ENCODE results near the gene C19orf81.

C19orf81 gene

GRCh38 chr19:50668879-50669278, 19.6 kb downstream of the C19orf81 start:
- H3K4me3 ChIP-seq (ENCODE audit: low read depth, low read length), result no peak overlapping the region
- DNase-seq (ENCODE audit: low read depth), result no peak
- TF ChIP-seq MYC (IDR thresholded peaks at IDR 0.05; ENCODE audit: low read depth, low read length) (no peak), MAX (IDR thresholded peaks at IDR 0.05; ENCODE audit: low read depth, low read length) (no peak), POLR2A (IDR thresholded peaks at IDR 0.05; ENCODE audit: extremely low read depth, insufficient read length) (no peak)
- TF ChIP-seq, protein P1, sequence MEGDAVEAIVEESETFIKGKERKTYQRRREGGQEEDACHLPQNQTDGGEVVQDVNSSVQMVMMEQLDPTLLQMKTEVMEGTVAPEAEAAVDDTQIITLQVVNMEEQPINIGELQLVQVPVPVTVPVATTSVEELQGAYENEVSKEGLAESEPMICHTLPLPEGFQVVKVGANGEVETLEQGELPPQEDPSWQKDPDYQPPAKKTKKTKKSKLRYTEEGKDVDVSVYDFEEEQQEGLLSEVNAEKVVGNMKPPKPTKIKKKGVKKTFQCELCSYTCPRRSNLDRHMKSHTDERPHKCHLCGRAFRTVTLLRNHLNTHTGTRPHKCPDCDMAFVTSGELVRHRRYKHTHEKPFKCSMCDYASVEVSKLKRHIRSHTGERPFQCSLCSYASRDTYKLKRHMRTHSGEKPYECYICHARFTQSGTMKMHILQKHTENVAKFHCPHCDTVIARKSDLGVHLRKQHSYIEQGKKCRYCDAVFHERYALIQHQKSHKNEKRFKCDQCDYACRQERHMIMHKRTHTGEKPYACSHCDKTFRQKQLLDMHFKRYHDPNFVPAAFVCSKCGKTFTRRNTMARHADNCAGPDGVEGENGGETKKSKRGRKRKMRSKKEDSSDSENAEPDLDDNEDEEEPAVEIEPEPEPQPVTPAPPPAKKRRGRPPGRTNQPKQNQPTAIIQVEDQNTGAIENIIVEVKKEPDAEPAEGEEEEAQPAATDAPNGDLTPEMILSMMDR (IDR thresholded peaks at IDR 0.05; ENCODE audit: low read depth, low read length), result no peak

GRCh38 chr19:50669302-50670101, 20.3 kb downstream of the C19orf81 start:
- DNase-seq (ENCODE audit: low read depth), result peak; percentile 51
- no peak for TF ChIP-seq MYC (IDR thresholded peaks at IDR 0.05; ENCODE audit: low read depth, low read length)
- TF ChIP-seq, protein P1 (IDR thresholded peaks at IDR 0.05; ENCODE audit: low read depth, low read length), result peak; percentile 73
- H3K4me3 ChIP-seq (ENCODE audit: low read depth, low read length), result no peak overlapping the region

GRCh38 chr19:50670102-50670380, 20.8 kb downstream of the C19orf81 start:
- no peak for DNase-seq (ENCODE audit: low read depth)

GRCh38 chr19:50673118-50673517, 23.9 kb downstream of the C19orf81 start:
- TF ChIP-seq MYC (IDR thresholded peaks at IDR 0.05; ENCODE audit: low read depth, low read length) (no peak), POLR2A (IDR thresholded peaks at IDR 0.05; ENCODE audit: extremely low read depth, insufficient read length) (no peak), MAX (IDR thresholded peaks at IDR 0.05; ENCODE audit: low read depth, low read length) (no peak)
- TF ChIP-seq, protein P1 (IDR thresholded peaks at IDR 0.05; ENCODE audit: low read depth, low read length), result no peak
- no peak overlapping the region for H3K4me3 ChIP-seq (ENCODE audit: low read depth, low read length)
- DNase-seq (ENCODE audit: low read depth), result no peak

More at GRCh38 chr19:50670102-50670380, 20.8 kb downstream of the C19orf81 start:
- no peak overlapping the region for H3K4me3 ChIP-seq (ENCODE audit: low read depth, low read length)
- TF ChIP-seq MAX (IDR thresholded peaks at IDR 0.05; ENCODE audit: low read depth, low read length) (no peak), POLR2A (IDR thresholded peaks at IDR 0.05; ENCODE audit: extremely low read depth, insufficient read length) (no peak)
- TF ChIP-seq, protein P1 (IDR thresholded peaks at IDR 0.05; ENCODE audit: low read depth, low read length), result no peak

- H3K4me3 ChIP-seq (ENCODE audit: low read depth, low read length), result no peak overlapping the region
- DNase-seq (ENCODE audit: low read depth), result no peak
- TF ChIP-seq, protein P1 (IDR thresholded peaks at IDR 0.05; ENCODE audit: low read depth, low read length), result no peak
- TF ChIP-seq MYC (IDR thresholded peaks at IDR 0.05; ENCODE audit: low read depth, low read length), result no peak
- TF ChIP-seq POLR2A (IDR thresholded peaks at IDR 0.05; ENCODE audit: extremely low read depth, insufficient read length), result no peak
- TF ChIP-seq MAX (IDR thresholded peaks at IDR 0.05; ENCODE audit: low read depth, low read length), result no peak
These were observed 27.5 kb downstream of the C19orf81 start for GRCh38 chr19:50676625-50677197.

Measured in NB4 (cell line).